ENCODE data around the gene GNB5. TPM values are rescaled to one million over a fixed set of nuclear protein-coding genes. Genes with fewer than 3 reads are reported as not detected.
A peak's percentile ranks its signal among the peaks of the same experiment; 100 is the strongest.

Gene GNB5
- total and polyA plus RNA-seq, 2 experiments from 2014 or later, result 21.3 to 21.6 TPM

DNA sequence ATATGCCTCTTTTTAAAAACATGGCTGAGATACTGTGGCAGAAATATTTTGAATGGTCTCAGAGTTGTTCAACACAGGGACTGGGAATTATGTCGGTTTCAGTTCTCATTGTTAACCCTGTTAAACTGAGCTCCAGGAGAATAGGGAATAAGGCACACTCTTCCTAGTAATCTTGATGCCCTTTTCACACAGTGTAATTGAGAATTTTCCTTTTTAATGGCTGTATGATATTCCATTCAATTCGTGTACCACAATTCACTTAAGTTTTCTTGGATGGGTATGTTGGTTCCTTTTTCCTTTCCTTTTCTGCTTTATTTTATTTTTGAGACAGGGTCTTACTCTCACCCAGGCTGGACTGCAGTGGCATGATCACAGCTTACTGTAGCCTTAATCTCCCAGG, 44.9 kb downstream of the GNB5 start:
- 98% methylated on average over 2 of the region's 2 CpGs for WGBS (ENCODE audit: low lambda C conversion rate, missing lambda C conversion rate)
- Histone ChIP-seq H3K36me3 (replicated peaks; ENCODE audit: insufficient read depth, low read depth) (no peaks in the 10 kb centered on the region), H3K79me2 (no peaks in the 10 kb centered on the region), H3K4me3 (no peak overlapping the region), H3K4me1 (ENCODE audit: insufficient read depth) (no peaks in the 10 kb centered on the region), H2AFZ (no peak overlapping the region), H3K27me3 (no peaks in the 10 kb centered on the region), H4K20me1 (ENCODE audit: insufficient read depth, poor library complexity, severe bottlenecking) (no peaks in the 10 kb centered on the region), H3K9me2 (replicated peaks; ENCODE audit: insufficient read depth) (no peaks in the 10 kb centered on the region), H3K9me3 (ENCODE audit: low read depth) (no peaks in the 10 kb centered on the region), H3K27ac (no peak overlapping the region), H3K4me2 (no peak overlapping the region)
- TF ChIP-seq EZH2 (IDR thresholded peaks at IDR 0.05; ENCODE audit: borderline replicate concordance), result no peak
- TF ChIP-seq EZH2phosphoT487 (IDR thresholded peaks at IDR 0.05; ENCODE audit: low read depth, severe bottlenecking, unreplicated experiment), result no peak
- TF ChIP-seq, protein P1, sequence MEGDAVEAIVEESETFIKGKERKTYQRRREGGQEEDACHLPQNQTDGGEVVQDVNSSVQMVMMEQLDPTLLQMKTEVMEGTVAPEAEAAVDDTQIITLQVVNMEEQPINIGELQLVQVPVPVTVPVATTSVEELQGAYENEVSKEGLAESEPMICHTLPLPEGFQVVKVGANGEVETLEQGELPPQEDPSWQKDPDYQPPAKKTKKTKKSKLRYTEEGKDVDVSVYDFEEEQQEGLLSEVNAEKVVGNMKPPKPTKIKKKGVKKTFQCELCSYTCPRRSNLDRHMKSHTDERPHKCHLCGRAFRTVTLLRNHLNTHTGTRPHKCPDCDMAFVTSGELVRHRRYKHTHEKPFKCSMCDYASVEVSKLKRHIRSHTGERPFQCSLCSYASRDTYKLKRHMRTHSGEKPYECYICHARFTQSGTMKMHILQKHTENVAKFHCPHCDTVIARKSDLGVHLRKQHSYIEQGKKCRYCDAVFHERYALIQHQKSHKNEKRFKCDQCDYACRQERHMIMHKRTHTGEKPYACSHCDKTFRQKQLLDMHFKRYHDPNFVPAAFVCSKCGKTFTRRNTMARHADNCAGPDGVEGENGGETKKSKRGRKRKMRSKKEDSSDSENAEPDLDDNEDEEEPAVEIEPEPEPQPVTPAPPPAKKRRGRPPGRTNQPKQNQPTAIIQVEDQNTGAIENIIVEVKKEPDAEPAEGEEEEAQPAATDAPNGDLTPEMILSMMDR (IDR thresholded peaks at IDR 0.05; ENCODE audit: poor library complexity), result no peak
- no peak for DNase-seq (ENCODE audit: low spot score)

- H3K27ac ChIP-seq, result no peak overlapping the region
- H3K9me2 ChIP-seq (replicated peaks; ENCODE audit: insufficient read depth), result no peaks in the 10 kb centered on the region
- H3K36me3 ChIP-seq (replicated peaks; ENCODE audit: insufficient read depth, low read depth), result no peaks in the 10 kb centered on the region
- no peak overlapping the region for H3K4me2 ChIP-seq
- DNase-seq (ENCODE audit: low spot score), result no peak
- no peaks in the 10 kb centered on the region for H4K20me1 ChIP-seq (ENCODE audit: insufficient read depth, poor library complexity, severe bottlenecking)
- no peaks in the 10 kb centered on the region for H3K27me3 ChIP-seq
- TF ChIP-seq, protein P1 (IDR thresholded peaks at IDR 0.05; ENCODE audit: poor library complexity), result no peak
- no peak for TF ChIP-seq EZH2phosphoT487 (IDR thresholded peaks at IDR 0.05; ENCODE audit: low read depth, severe bottlenecking, unreplicated experiment)
- no peak for TF ChIP-seq EZH2 (IDR thresholded peaks at IDR 0.05; ENCODE audit: borderline replicate concordance)
- H3K79me2 ChIP-seq, result no peaks in the 10 kb centered on the region
- no peaks in the 10 kb centered on the region for H3K9me3 ChIP-seq (ENCODE audit: low read depth)
- H3K4me3 ChIP-seq, result no peak overlapping the region
- H2AFZ ChIP-seq, result no peak overlapping the region
- 93% methylated on average over 7 of the region's 7 CpGs for WGBS (ENCODE audit: low lambda C conversion rate, missing lambda C conversion rate)
- no peaks in the 10 kb centered on the region for H3K4me1 ChIP-seq (ENCODE audit: insufficient read depth)
These were observed 46.5 kb downstream of the GNB5 start for GRCh38 chr15:52144656-52145178.

DNA sequence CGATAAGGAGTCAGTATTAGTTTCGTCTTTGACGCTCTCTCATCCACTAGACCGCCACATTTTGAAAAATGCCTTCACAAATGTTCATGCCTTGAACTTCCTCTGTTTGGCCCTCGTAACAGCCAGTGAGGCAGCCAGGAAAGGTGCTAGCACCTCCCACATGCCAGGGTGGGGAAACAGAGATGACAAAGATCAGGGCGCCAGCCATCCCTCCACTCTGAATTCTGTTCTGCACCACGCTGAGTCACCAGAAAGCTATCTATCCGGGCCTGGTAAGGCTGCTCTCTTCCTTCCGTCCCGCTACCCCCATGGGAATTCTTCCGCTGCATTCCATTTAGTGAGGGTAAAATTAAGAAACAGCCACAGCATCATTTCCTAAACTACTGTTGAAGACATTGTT, 47.3 kb downstream of the GNB5 start:
- H3K4me3 ChIP-seq, result no peak overlapping the region
- no peak overlapping the region for H3K27ac ChIP-seq
- no peaks in the 10 kb centered on the region for H3K36me3 ChIP-seq (replicated peaks; ENCODE audit: insufficient read depth, low read depth)
- no peak overlapping the region for H2AFZ ChIP-seq
- no peaks in the 10 kb centered on the region for H3K79me2 ChIP-seq
- H4K20me1 ChIP-seq (ENCODE audit: insufficient read depth, poor library complexity, severe bottlenecking), result no peaks in the 10 kb centered on the region
- no peaks in the 10 kb centered on the region for H3K4me1 ChIP-seq (ENCODE audit: insufficient read depth)
- H3K9me3 ChIP-seq (ENCODE audit: low read depth), result no peaks in the 10 kb centered on the region
- TF ChIP-seq EZH2phosphoT487 (IDR thresholded peaks at IDR 0.05; ENCODE audit: low read depth, severe bottlenecking, unreplicated experiment) (no peak), EZH2 (IDR thresholded peaks at IDR 0.05; ENCODE audit: borderline replicate concordance) (no peak)
- TF ChIP-seq, protein P1 (IDR thresholded peaks at IDR 0.05; ENCODE audit: poor library complexity), result no peak
- H3K4me2 ChIP-seq, result no peak overlapping the region
- H3K9me2 ChIP-seq (replicated peaks; ENCODE audit: insufficient read depth), result no peaks in the 10 kb centered on the region
- no peaks in the 10 kb centered on the region for H3K27me3 ChIP-seq
- WGBS (ENCODE audit: low lambda C conversion rate, missing lambda C conversion rate), result 64% methylated on average over 11 of the region's 11 CpGs
- peak; percentile 48 for DNase-seq (ENCODE audit: low spot score)

Measured in hepatocyte (in vitro differentiated cells).